ENCODE data around the gene C5orf46. TPM values are rescaled to one million over a fixed set of nuclear protein-coding genes. Genes with fewer than 3 reads are reported as not detected.

The C5orf46 gene
- total and polyA plus RNA-seq, 2 experiments from 2014 or later, result 1.5 TPM; not detected in 1

GRCh38 chr5:147939431-147940114 is 33.2 kb upstream of the C5orf46 start:
- Histone ChIP-seq H3K79me2 (ENCODE audit: insufficient read depth) (no peaks in the 10 kb centered on the region), H2AFZ (no peak overlapping the region), H3K9ac (no peak overlapping the region), H3K27me3 (replicated peaks; ENCODE audit: insufficient read depth) (no peaks in the 10 kb centered on the region), H3K9me3 (ENCODE audit: low read depth) (no peaks in the 10 kb centered on the region), H4K20me1 (ENCODE audit: insufficient read depth) (no peaks in the 10 kb centered on the region), H3K36me3 (ENCODE audit: low read depth) (no peaks in the 10 kb centered on the region), H3K4me2 (ENCODE audit: unreplicated experiment) (no peak overlapping the region), H3K4me3 (no peak overlapping the region), H3F3A (ENCODE audit: insufficient read depth) (no peaks in the 10 kb centered on the region), H3K9me2 (ENCODE audit: insufficient read depth) (no peaks in the 10 kb centered on the region), H3K4me1 (ENCODE audit: insufficient read depth) (no peaks in the 10 kb centered on the region), H3K27ac (no peak overlapping the region)
- 19 to 30% methylated on average over 4 of the region's 4 CpGs for WGBS, 2 experiments (ENCODE audit: low coverage in 1 of 2, low lambda C conversion rate in 2 of 2, missing lambda C conversion rate in 2 of 2)
- in situ Hi-C loops (cut with MboI), result no loop called here
- peak; percentile 20 for DNase-seq
- TF ChIP-seq EZH2phosphoT487 (IDR thresholded peaks at IDR 0.05; ENCODE audit: insufficient read depth, low read depth) (no peak), EZH2 (IDR thresholded peaks at IDR 0.05; ENCODE audit: insufficient read depth, poor library complexity, severe bottlenecking) (no peak)

DNA sequence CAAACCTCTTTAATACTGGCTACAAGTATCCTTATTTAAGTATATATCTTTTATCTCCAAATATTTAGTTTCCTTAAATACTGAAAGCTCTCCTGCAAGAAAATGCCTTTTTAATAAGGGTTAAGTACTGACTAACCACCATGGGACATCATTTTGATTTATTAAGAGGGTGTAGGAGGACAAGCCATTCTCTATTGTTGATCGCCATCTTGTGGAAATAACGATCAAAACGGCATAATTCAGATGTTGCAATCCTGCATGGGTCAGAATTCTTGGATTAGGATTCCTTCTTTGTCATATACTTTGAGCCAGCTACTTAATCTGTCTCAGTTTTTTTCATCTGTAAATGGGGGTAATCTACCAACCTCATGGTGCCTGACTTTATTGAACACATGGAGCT is 28.7 kb upstream of the C5orf46 start:
- Histone ChIP-seq H3K9me2 (ENCODE audit: insufficient read depth) (no peaks in the 10 kb centered on the region), H3K9ac (no peak overlapping the region), H4K20me1 (ENCODE audit: insufficient read depth) (no peaks in the 10 kb centered on the region), H2AFZ (no peak overlapping the region), H3K4me2 (ENCODE audit: unreplicated experiment) (no peak overlapping the region), H3K27ac (no peak overlapping the region), H3F3A (ENCODE audit: insufficient read depth) (no peaks in the 10 kb centered on the region), H3K36me3 (ENCODE audit: low read depth) (no peaks in the 10 kb centered on the region), H3K4me1 (ENCODE audit: insufficient read depth) (no peaks in the 10 kb centered on the region), H3K27me3 (replicated peaks; ENCODE audit: insufficient read depth) (no peaks in the 10 kb centered on the region), H3K9me3 (ENCODE audit: low read depth) (no peaks in the 10 kb centered on the region), H3K4me3 (no peak overlapping the region), H3K79me2 (ENCODE audit: insufficient read depth) (no peaks in the 10 kb centered on the region)
- in situ Hi-C loops (cut with MboI), result no loop called here
- WGBS, 2 experiments (ENCODE audit: low coverage in 1 of 2, low lambda C conversion rate in 2 of 2, missing lambda C conversion rate in 2 of 2), result 0 to 1% methylated on average over 3 of the region's 3 CpGs
- no peak for TF ChIP-seq EZH2phosphoT487 (IDR thresholded peaks at IDR 0.05; ENCODE audit: insufficient read depth, low read depth)
- no peak for TF ChIP-seq EZH2 (IDR thresholded peaks at IDR 0.05; ENCODE audit: insufficient read depth, poor library complexity, severe bottlenecking)
- peak; percentile 60 for DNase-seq

GRCh38 chr5:147930769-147931168 is 24.4 kb upstream of the C5orf46 start:
- Histone ChIP-seq H3K9me3 (ENCODE audit: low read depth) (no peaks in the 10 kb centered on the region), H2AFZ (no peak overlapping the region), H3K4me2 (ENCODE audit: unreplicated experiment) (no peak overlapping the region), H3K36me3 (ENCODE audit: low read depth) (no peaks in the 10 kb centered on the region), H3K4me1 (ENCODE audit: insufficient read depth) (no peaks in the 10 kb centered on the region), H3K9me2 (ENCODE audit: insufficient read depth) (no peaks in the 10 kb centered on the region), H3K79me2 (ENCODE audit: insufficient read depth) (no peaks in the 10 kb centered on the region), H3K4me3 (no peak overlapping the region), H3K9ac (no peak overlapping the region), H3F3A (ENCODE audit: insufficient read depth) (no peaks in the 10 kb centered on the region), H4K20me1 (ENCODE audit: insufficient read depth) (no peaks in the 10 kb centered on the region), H3K27ac (no peak overlapping the region), H3K27me3 (replicated peaks; ENCODE audit: insufficient read depth) (no peaks in the 10 kb centered on the region)
- TF ChIP-seq EZH2 (IDR thresholded peaks at IDR 0.05; ENCODE audit: insufficient read depth, poor library complexity, severe bottlenecking) (no peak), EZH2phosphoT487 (IDR thresholded peaks at IDR 0.05; ENCODE audit: insufficient read depth, low read depth) (no peak)
- 13 to 17% methylated on average over 2 of the region's 2 CpGs for WGBS, 2 experiments (ENCODE audit: low coverage in 1 of 2, low lambda C conversion rate in 2 of 2, missing lambda C conversion rate in 2 of 2)
- no peak for DNase-seq
- in situ Hi-C loops (cut with MboI), result no loop called here

DNA sequence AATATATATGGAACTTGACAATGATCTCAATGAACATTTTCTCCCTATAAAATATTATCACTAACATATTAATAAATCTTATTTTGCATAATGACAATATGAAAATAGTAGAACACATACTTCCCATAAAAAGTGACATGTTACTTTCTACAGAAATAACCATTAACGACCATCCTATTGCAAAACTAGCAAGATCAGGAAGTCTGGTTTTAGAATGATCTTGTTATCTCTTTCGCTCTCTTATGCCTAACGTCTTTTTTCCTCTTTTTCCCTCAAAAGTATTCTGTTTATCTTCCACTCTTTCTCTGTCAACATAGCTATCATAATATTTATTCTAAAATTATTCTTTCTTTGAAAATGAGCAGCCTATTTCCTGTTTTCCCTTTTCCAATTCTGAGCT is 21.6 kb upstream of the C5orf46 start:
- Histone ChIP-seq H3K9ac (no peak overlapping the region), H3K4me2 (ENCODE audit: unreplicated experiment) (no peak overlapping the region), H3F3A (ENCODE audit: insufficient read depth) (no peaks in the 10 kb centered on the region), H3K9me3 (ENCODE audit: low read depth) (no peaks in the 10 kb centered on the region), H3K27ac (no peak overlapping the region), H3K4me3 (no peak overlapping the region), H3K36me3 (ENCODE audit: low read depth) (no peaks in the 10 kb centered on the region), H3K9me2 (ENCODE audit: insufficient read depth) (no peaks in the 10 kb centered on the region), H4K20me1 (ENCODE audit: insufficient read depth) (no peaks in the 10 kb centered on the region), H2AFZ (no peak overlapping the region), H3K79me2 (ENCODE audit: insufficient read depth) (no peaks in the 10 kb centered on the region), H3K4me1 (ENCODE audit: insufficient read depth) (no peaks in the 10 kb centered on the region), H3K27me3 (replicated peaks; ENCODE audit: insufficient read depth) (no peaks in the 10 kb centered on the region)
- in situ Hi-C loops (cut with MboI), result no loop called here
- no peak for TF ChIP-seq EZH2 (IDR thresholded peaks at IDR 0.05; ENCODE audit: insufficient read depth, poor library complexity, severe bottlenecking)
- no peak for TF ChIP-seq EZH2phosphoT487 (IDR thresholded peaks at IDR 0.05; ENCODE audit: insufficient read depth, low read depth)
- 25 to 30% methylated on average over 3 of the region's 3 CpGs for WGBS, 2 experiments (ENCODE audit: low coverage in 1 of 2, low lambda C conversion rate in 2 of 2, missing lambda C conversion rate in 2 of 2)
- DNase-seq, result no peak

All from GM23248 (cell line).